Brain microvascular endothelial cell (primary cell): ENCODE results near the gene TRIM2.

Experiments
- DNase-seq: peaks from one replicate; pipeline ENCODE4 v3.0.0-alpha.2; 2020
- H3K27ac ChIP-seq: fragments of 250-450 bp; sonication (Bioruptor Pico); 2 replicates; pipeline ENCODE4 v1.5.1; 2020; ENCODE audit warnings: mild to moderate bottlenecking, moderate library complexity
- H3K27me3 ChIP-seq: fragments of 250-450 bp; sonication (Bioruptor Pico); replicated peaks from 2 replicates; pipeline ENCODE4 v1.5.1; 2020; ENCODE audit warnings: mild to moderate bottlenecking
- H3K36me3 ChIP-seq: fragments of 250-450 bp; sonication (Bioruptor Pico); replicated peaks from 2 replicates; pipeline ENCODE4 v1.5.1; 2020; ENCODE audit warnings: mild to moderate bottlenecking
- H3K4me3 ChIP-seq: 2 replicates; pipeline ENCODE4 v1.5.1; 2011; ENCODE audit warnings: low read depth, mild to moderate bottlenecking, control low read depth, low read length, moderate library complexity
- in situ Hi-C: cut with HindIII; loops from 2 replicates; pipeline ENCODE4 v1.10.0; 2017; ENCODE audit warnings: low sequenced_read_pairs, low pct_ligation_motif_present
- TF ChIP-seq, protein P1 (sequence below): IDR thresholded peaks from 2 replicates; pipeline ENCODE4 v1.5.1; 2011; ENCODE audit warnings: low read depth, mild to moderate bottlenecking, moderate library complexity, low read length, control low read depth, inconsistent platforms; ENCODE audit errors: missing control alignments

The TRIM2 gene

DNA sequence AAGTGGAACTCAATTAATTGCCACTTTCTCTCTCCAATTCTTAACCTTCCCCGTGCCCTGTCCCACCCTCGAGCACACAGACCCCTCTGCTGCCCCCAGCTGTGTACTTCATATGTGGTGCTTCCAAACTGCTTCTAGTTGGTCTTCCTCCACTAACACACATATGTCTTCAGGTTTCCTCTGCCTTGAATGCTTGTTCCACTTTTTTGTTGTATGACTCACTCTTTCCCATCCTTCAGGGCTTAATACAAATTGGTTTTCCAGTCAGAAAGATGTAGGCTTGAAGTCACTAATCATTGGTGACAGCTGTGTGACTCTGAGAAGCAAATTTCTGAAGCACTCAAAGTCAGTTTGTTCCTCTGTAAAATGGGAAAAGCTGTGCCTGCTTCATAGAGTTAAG lies 30.6 kb downstream of the TRIM2 start:
- no peak overlapping the region for H3K27ac ChIP-seq
- H3K4me3 ChIP-seq, result no peak overlapping the region
- in situ Hi-C loops, result no loop called here
- TF ChIP-seq, protein P1, sequence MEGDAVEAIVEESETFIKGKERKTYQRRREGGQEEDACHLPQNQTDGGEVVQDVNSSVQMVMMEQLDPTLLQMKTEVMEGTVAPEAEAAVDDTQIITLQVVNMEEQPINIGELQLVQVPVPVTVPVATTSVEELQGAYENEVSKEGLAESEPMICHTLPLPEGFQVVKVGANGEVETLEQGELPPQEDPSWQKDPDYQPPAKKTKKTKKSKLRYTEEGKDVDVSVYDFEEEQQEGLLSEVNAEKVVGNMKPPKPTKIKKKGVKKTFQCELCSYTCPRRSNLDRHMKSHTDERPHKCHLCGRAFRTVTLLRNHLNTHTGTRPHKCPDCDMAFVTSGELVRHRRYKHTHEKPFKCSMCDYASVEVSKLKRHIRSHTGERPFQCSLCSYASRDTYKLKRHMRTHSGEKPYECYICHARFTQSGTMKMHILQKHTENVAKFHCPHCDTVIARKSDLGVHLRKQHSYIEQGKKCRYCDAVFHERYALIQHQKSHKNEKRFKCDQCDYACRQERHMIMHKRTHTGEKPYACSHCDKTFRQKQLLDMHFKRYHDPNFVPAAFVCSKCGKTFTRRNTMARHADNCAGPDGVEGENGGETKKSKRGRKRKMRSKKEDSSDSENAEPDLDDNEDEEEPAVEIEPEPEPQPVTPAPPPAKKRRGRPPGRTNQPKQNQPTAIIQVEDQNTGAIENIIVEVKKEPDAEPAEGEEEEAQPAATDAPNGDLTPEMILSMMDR, result peak; percentile 6
- H3K36me3 ChIP-seq, result no peaks in the 10 kb centered on the region
- H3K27me3 ChIP-seq, result no peaks in the 10 kb centered on the region
- DNase-seq, result no peak

DNA sequence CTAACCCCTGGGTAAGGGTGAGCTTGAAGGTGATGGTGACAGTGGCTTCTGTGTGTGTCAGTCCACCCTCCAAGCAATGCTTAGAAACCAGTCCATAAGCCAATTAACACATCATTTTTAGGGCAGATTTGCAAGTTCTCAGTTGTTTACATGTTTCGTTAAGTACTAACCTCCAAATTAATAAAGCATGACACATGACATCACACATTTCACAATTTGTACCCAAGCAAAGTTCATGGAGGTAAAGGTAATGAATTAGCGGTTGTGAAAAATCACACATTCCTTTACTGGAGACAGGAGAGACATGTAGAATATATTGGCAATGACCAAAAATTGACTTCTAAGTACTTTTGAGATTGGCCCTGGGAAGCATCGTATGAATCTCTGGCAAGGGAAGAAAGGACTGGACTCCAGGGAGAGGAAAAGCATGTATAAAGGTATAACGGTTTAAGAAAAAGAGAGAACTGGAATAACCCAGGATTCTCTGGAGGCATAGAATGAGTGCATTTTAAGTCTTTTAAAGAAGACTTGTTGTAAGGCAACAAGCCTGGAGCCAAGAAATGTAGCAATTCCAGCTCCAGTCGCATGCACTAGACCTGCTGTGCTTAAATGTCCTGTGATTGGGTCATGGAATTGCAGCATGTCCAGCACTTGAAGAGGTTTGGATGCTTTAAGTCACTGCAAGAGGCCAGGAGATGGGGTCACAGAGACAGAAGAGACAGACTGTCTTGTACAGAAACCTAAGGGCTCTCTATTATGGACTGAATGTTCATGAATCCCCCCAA lies 34.1 kb downstream of the TRIM2 start:
- in situ Hi-C loops, result no loop called here
- Histone ChIP-seq H3K27ac (no peak overlapping the region), H3K36me3 (no peaks in the 10 kb centered on the region), H3K27me3 (no peaks in the 10 kb centered on the region), H3K4me3 (no peak overlapping the region)
- TF ChIP-seq, protein P1, result no peak
- DNase-seq, result no peak

DNA sequence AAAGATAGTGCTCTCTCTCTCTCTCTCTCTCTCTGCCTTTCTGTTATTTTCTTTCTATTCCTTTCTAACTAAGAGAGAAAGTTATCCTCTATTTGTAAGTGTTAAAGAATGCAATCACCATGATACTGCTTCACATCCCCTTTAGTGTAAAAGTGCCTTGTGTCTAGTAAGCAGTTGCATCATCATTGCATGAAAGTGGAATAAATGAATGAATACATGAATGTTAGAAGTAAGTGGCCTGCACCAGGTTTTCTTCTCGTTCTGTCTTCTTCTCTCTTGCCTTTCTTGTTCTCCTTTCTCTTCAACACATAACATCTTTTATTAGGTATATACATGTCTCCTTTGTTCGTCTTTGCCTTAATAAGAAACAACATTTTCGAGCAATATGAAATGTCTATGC lies 35.2 kb downstream of the TRIM2 start:
- no peak overlapping the region for H3K4me3 ChIP-seq

DNA sequence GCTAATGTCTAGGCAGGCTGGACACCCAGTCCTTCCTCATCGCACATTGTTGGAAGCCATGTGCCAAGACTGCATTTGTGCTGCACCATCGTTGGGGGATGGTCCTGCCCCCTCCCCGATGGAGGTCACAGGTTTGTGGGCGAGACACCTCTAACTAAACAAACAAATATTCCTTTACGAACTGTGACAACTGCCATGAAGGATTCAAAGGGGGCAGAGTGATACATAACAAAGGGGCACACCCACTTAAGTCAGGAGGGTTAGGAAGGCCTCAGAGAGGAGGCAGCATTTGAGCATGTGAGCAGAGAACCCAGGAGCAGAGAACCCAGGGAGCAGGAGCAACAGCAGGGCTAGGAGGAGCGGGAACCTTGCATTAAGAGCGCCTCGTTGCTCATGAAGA lies 37.1 kb downstream of the TRIM2 start:
- TF ChIP-seq, protein P1, result no peak
- no peaks in the 10 kb centered on the region for H3K36me3 ChIP-seq
- no peaks in the 10 kb centered on the region for H3K27me3 ChIP-seq
- no peak for DNase-seq
- in situ Hi-C loops, result no loop called here
- H3K4me3 ChIP-seq, result no peak overlapping the region
- no peak overlapping the region for H3K27ac ChIP-seq

More for the DNA sequence above, 35.2 kb downstream of the TRIM2 start:
- H3K27ac ChIP-seq, result no peak overlapping the region
- TF ChIP-seq, protein P1, result no peak
- DNase-seq, result no peak
- in situ Hi-C loops, result no loop called here
- H3K27me3 ChIP-seq, result no peaks in the 10 kb centered on the region
- no peaks in the 10 kb centered on the region for H3K36me3 ChIP-seq

DNA sequence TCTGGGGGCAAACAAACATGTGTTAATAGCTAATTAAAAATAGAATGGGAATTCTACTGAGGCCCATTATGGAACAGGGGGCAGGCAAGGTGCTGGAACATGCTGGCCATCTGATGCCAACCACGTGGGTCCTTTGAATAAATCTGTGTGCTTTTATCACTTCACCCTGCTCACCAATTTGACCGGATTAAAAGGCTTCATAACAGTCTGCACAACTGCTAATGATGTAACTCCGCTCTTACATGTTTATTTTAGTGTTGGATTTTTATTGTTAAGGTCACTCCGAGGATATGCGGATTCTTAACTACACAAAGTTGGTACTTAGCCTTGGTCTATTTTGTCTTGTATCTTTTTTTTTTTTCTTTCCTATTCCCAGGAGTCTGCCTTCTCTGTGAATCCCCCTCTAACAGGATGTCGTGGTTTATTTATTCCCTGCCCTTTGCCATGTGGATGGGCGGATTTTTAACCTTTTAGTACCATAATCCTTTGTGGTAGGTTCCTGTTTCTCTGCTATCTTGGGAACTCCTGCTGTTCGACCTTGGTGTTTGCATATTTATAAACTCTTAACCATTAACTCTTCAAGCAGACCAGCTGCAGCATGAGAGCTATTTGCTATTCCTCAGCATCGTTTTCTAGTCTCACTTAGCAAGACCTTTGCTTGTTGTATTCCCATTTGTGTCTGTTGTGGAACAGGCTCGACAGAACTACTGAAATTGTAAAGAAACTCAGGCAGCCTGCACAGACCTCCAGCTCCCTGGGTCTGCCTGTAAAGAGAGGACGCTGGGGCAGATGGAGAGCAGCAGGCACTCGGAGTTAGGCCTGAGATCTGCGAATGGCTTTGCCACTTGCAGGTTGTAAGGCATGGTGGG lies 38.0 kb downstream of the TRIM2 start:
- no peak overlapping the region for H3K4me3 ChIP-seq
- TF ChIP-seq, protein P1, result no peak
- in situ Hi-C loops, result no loop called here
- DNase-seq, result peak; percentile 27
- no peak overlapping the region for H3K27ac ChIP-seq
- H3K36me3 ChIP-seq, result no peaks in the 10 kb centered on the region
- H3K27me3 ChIP-seq, result no peaks in the 10 kb centered on the region
